ENCODE measurements around the gene ZIM2.

ZIM2 gene

GRCh38 chr19:56806639-56807038 is 33.9 kb downstream of the ZIM2 start:
- no peak for DNase-seq

- DNase-seq = no peak
Observed at GRCh38 chr19:56778351-56778750, 62.2 kb downstream of the ZIM2 start.

GRCh38 chr19:56769650-56770049 is 70.9 kb downstream of the ZIM2 start:
- no peak for DNase-seq

GRCh38 chr19:56765137-56765536 is 75.4 kb downstream of the ZIM2 start:
- peak; percentile 7 for DNase-seq

GRCh38 chr19:56764196-56764695 is 76.3 kb downstream of the ZIM2 start:
- DNase-seq = no peak

GRCh38 chr19:56760842-56761241 is 79.7 kb downstream of the ZIM2 start:
- DNase-seq = no peak

GRCh38 chr19:56759531-56759930 is 81.0 kb downstream of the ZIM2 start:
- no peak for DNase-seq

GRCh38 chr19:56751078-56751489 is 89.4 kb downstream of the ZIM2 start:
- DNase-seq = no peak

GRCh38 chr19:56750658-56751057 is 89.9 kb downstream of the ZIM2 start:
- DNase-seq = no peak

- no peak for DNase-seq
Observed at GRCh38 chr19:56748378-56748777, 92.1 kb downstream of the ZIM2 start.

GRCh38 chr19:56746367-56746766 is 94.2 kb downstream of the ZIM2 start:
- DNase-seq = no peak

GRCh38 chr19:56740501-56740900 is 100.0 kb downstream of the ZIM2 start:
- no peak for DNase-seq

GRCh38 chr19:56736571-56736970 is 104.0 kb downstream of the ZIM2 start:
- no peak for DNase-seq

GRCh38 chr19:56732976-56733375 is 107.5 kb downstream of the ZIM2 start:
- DNase-seq = no peak

- DNase-seq = no peak
Observed at GRCh38 chr19:56727677-56728076, 112.8 kb downstream of the ZIM2 start.

- DNase-seq = no peak
Observed at GRCh38 chr19:56725829-56726424, 114.6 kb downstream of the ZIM2 start.
